Activated CD4-positive, alpha-beta T cell treated with anti-CD3 and anti-CD28 coated beads, Interleukin-2, amount 50 U/mL, for 16 hours (primary cell): ENCODE measurements around the gene CA5B.
"Not testable (repeated sequence)": the region's sequence is repeated elsewhere in the genome, so short reads cannot be mapped to it uniquely, and the experiment has no call there.

ENCODE experiments used
- DNase-seq: peaks from one replicate; pipeline ENCODE4 v3.0.0-alpha.2; 2020

CA5B gene

DNA sequence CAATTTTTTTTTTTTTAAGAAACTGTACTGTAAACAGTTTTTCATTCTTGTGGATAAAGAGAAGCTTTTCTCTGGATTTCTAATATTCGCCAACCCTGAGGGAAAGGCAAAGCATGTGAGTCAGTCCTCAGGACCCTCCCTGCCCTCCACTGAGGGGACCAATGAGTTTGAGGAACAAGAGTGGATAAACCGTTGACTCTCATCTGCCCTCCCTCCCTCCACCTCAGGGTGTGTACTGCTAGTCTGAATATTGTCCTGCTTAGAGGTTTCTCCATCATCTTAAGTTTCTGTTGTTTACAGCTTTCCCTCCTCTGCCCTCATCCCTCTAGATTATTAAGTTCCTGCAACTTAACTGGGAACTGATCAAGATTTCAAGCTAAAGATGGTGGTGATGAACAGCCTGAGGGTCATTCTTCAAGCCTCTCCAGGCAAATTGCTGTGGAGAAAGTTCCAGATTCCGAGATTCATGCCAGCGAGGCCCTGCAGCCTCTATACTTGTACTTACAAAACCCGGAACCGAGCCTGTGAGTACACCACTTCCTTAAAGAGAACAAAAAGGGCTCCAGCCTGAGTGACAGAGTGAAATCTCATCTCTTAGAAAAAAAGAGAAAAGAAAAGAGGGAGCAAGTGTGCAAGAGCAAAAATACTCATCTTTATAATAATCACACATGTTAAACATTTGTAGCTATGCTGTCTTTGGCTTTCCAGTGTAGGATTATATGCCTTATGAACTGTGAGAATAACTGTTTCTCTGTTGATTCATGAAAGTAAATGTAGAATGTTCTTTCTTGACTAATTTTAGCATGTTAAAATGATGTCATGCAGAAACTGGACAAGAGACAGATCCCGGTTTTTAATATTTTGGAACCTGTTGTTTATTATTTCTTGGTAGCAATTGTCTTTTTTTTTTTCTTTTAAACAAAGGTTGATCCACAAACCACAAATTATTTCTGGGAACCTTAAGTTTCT, 11.9 kb downstream of the CA5B start:
- DNase-seq = peak; percentile 31

- DNase-seq = peak; percentile 14
Observed at GRCh38 chrX:15750611-15751154, 12.6 kb downstream of the CA5B start.

DNA sequence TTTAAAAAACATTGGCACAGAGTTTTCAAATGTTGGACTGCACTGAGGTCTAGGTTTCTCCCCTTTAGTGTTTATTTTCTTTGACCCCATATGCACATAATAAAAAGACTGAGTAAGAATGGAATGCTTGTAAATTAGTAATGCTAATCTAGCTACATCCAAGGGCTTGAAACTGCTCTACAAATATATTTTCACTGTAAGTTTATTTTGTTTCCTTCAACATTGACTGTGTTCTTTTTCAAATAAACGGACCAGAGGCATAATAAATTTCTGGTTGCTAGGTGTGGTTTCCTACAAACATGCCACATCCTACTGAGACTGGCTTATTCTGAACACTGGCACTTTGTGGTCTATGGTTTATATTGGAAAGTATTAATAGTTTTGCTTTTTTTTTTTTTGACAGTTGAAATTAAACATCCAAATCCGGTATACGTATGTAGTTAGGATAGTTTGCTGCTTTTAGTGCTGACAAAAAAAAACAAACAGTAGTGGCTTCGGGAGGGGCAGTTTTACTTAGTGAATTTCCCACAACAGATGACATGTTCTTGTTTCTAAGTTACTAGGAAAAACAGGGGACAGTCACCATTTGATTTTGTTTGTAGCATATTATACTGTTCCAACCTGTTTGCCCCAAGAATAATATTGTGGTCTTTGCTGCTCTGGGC, 13.2 kb downstream of the CA5B start:
- peak; percentile 64 for DNase-seq

DNA sequence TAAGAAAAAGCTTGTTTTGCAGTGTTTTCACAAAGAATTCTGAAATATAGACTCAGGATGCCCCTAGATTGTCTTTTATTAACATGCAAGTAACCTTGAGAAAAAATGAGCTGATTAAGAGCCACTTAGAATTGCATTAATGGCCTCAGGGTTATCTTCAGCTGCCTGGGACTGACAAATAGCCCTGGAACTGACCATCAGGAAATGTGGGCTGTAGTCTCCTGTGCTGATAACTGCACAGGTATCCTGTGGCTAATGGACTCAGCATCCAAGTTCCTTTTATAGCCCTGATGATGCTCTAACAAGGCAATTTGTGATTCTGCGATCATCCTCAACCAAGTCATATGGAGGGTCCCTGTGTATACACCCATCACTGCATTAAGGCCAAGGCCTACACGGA, 17.0 kb downstream of the CA5B start:
- DNase-seq = no peak

DNA sequence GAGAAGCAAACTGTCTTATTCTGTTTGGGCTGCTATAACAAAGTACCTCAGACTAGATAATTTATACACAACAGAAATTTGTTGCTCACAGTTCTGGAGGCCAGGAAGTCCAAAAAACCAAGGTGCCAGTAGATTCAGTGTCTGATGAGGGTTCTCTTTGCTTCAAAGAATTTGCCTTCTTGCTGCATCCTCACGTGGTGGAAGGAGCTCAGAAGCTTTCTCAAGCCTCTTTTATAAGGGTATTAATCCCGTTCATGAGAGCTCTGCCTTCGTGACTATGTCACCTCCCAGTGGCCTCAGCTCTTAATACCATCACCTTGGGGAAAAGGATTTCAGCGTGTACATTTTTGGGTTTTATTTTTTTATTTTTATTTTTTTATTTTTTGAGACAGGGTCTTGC, 20.1 kb downstream of the CA5B start:
- no peak for DNase-seq

- DNase-seq = not testable (repeated sequence)
Observed at GRCh38 chrX:15759886-15760285, 21.8 kb downstream of the CA5B start.

- peak; percentile 62 for DNase-seq
Observed at GRCh38 chrX:15761564-15762191, 23.6 kb downstream of the CA5B start.

DNA sequence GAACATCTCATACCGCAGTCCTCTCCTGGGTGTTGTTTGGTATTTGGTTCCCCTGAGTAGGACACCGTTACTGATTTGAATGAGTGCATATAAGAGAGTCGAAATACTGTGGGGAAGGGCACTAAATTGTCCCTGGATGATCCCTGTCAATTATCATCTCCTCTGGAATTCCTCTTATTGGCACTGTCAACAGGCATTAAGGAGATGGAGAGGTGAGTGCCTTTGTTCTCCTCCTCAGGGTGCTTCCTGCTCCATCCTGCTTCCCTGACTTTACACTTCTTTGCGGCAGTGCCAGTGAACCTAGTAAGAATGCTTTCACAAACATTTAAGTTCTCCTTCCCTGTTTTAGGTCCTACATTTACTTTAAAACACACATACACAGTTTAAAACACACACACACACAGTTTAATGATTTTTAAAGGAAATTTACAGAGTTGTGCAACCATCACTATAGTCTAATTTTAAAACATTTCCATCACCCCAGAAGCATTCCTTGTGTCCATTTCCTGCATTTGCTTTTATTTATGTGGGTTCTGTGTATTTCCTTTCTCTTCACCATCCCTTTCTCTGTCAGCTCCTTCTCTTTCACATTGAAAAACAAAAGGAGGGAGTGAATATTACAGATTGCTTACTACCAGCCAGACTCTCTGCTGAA, 31.4 kb downstream of the CA5B start:
- no peak for DNase-seq

DNA sequence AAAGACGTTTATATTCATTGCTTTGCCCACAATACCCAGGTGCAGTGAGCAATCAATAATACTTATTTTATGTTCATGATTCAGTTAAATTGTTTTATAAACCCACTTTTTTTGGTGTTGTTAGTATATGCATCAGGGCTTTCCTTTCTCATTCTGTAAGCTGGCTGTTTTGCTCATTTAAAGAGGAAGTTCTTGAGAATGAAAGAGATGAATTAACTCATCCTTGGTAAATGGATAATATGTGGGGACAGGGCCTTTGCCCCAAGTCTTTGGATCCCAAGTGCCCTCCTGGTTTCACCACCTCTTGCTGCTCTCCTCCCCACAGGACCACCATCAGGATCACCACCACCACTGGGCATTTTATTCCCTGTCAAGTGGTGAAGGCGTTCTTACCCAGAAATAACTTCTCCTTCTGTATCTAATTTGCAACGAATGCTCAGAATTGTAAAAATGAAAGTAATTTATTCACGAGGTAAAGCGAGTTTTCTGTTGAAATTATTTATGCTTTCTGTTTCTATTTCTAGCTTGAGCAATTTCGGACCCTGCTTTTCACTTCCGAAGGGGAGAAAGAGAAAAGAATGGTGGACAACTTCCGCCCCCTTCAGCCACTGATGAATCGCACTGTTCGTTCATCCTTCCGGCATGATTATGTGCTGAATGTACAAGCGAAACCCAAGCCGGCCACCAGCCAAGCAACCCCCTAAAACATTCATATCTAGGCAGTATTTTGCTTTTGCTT, 44.1 kb downstream of the CA5B start:
- peak; percentile 54 for DNase-seq

DNA sequence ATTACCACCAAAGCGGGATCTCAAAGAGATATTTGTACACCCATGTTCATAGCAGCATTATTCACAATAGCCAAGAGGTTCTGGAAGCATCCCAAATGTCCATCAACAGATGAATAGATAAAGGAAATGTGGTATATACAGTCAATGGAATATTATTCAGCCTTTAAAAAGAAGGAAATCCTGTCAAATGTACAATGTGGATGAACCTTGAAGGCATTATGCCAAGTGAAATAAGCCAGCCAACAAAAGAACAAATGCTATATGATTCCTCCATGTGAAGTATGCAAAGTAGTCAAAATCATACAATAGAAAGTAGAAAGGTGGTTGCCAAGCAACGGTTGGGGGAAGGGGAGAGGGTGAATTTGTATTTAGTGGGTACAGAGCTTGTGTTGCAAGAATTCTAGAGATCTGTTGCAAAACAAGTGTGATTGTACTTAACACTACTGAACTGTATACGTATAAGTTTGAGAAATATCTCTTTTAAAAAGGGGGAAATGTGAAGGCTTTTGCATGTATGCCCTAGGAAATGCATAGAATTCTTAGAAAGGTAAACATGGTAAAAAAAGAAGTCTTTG, 47.2 kb downstream of the CA5B start:
- DNase-seq = no peak

DNA sequence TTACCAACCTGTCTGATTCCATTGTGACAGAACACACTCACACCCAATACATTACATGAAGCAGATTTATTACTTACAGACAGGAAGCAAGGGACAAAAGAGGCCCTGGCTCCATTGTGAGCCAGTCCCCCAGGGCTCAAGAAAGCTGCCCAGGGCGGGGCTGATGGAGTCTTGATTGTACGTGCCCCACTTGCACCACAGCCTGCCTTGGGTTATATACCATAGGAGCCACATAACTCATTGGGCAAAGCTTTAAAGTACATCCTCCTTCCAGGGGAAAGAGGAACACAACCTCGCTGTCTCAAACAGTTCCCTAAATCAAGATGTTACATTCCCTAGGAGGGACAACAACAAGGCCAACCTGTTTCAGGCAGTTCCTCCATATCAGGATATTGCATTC, 48.8 kb downstream of the CA5B start:
- no peak for DNase-seq

DNA sequence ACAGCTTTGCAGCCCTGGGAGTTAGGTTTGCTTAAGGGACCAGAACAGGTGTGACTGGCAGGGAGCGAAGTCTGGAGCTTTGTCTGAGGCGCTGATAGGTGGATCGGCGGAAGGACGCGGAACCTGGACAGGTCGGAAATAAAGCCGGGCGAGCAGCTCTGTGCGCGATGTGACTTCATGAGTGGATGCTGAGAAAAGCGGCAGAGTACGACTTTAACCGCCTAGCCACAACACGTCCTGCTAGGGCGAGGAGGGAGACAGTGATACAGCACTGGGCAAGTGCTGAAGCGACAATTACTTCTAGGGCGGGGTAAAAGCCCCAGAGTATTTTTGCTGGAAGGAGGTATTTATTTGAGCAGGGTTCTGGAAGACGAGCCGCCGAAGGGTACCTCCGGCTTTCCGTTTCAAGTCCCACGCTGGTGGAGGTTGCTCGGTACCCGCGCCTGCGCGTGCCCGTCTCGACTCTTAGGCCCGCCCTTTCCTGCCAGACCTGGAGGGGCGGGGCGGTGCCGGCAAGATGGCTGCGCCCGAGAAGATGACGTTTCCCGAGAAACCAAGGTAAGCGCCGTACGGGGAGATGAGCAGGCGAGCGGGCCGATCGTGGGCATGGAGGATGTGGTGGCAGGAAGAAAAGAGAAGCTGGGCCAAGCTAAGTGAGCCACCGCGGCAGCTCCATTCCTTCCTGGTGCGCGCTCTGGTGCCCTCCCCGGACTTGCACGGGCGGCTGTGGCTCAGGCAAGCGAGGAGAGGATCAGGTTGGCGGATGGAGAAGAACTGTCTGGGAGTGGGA, 52.1 kb downstream of the CA5B start, which contains the start of gene ZRSR2:
TSS of gene ZRSR2 (plus strand) at position 506 of the 790 bp plus-strand sequence. CDS start at position 518, 12 bp downstream.
- peak; percentile 95 for DNase-seq

DNA sequence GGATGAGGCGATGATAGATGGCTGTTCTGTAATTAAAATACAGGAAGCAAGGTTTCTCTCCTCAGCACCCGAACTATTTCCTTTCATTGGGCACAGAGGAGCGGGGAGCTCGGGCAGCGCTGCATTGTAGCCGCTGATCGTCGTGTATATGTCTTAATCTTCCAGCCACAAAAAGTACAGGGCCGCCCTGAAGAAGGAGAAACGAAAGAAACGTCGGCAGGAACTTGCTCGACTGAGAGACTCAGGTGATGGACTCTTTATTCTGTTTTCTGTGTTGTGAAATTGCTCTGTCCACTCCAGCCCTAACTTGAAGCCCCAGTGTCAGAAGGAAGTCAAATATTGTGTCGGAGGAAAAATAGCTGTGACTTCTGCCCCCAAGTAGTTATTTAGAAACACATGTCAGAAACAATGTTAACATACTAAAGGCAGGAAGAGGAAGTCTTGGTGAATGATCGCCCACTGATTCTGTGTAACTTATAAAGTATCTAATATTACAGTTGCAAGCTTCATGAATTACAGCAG, 52.8 kb downstream of the CA5B start:
- peak; percentile 32 for DNase-seq

- no peak for DNase-seq
Observed at GRCh38 chrX:15797707-15798106, 59.6 kb downstream of the CA5B start.

- DNase-seq = no peak
Observed at GRCh38 chrX:15804563-15804962, 66.5 kb downstream of the CA5B start.

GRCh38 chrX:15808254-15808653, 70.2 kb downstream of the CA5B start:
- DNase-seq = no peak

GRCh38 chrX:15812192-15812938, 74.3 kb downstream of the CA5B start:
- DNase-seq = no peak

- DNase-seq = no peak
Observed at GRCh38 chrX:15813416-15813815, 75.3 kb downstream of the CA5B start.

GRCh38 chrX:15814771-15815365, 76.8 kb downstream of the CA5B start:
- no peak for DNase-seq
